AG04449 (cell line): Measurements from ENCODE around the gene ZIC2.

Experiments used
- CTCF ChIA-PET: fragments of 350-600 bp; formaldehyde crosslinking; extraction: SDS; loops from one replicate; lab custom pipeline; 2021; ENCODE audit warnings: antibody characterized with exemption; lab: Yijun Ruan, JAX
- POLR2A ChIA-PET: fragments of 400-600, 350-600 bp; formaldehyde crosslinking; extraction: SDS; loops from one replicate; lab custom pipeline; 2020; ENCODE audit warnings: antibody characterized with exemption, inconsistent platforms; lab: Yijun Ruan, JAX
- DNase-seq: peaks from one replicate; pipeline ENCODE4 v3.0.0-alpha.2; 2010; ENCODE audit warnings: low read depth, low spot score
- H3K4me3 ChIP-seq: 2 replicates; pipeline ENCODE4 v1.5.1; 2011; ENCODE audit warnings: low read depth, mild to moderate bottlenecking, control low read depth, low read length
- TF ChIP-seq, protein P1 (sequence below): IDR thresholded peaks from one replicate; pipeline ENCODE4 v1.5.1; 2011; ENCODE audit warnings: mild to moderate bottlenecking, moderate library complexity, low read length, control low read depth, inconsistent platforms; ENCODE audit not compliant: insufficient read depth; ENCODE audit errors: missing control alignments

The ZIC2 gene

GRCh38 chr13:99963816-99964339, 17.7 kb upstream of the ZIC2 start:
- ChIA-PET CTCF (no interaction called here), POLR2A (no interaction called here)
- TF ChIP-seq, protein P1, sequence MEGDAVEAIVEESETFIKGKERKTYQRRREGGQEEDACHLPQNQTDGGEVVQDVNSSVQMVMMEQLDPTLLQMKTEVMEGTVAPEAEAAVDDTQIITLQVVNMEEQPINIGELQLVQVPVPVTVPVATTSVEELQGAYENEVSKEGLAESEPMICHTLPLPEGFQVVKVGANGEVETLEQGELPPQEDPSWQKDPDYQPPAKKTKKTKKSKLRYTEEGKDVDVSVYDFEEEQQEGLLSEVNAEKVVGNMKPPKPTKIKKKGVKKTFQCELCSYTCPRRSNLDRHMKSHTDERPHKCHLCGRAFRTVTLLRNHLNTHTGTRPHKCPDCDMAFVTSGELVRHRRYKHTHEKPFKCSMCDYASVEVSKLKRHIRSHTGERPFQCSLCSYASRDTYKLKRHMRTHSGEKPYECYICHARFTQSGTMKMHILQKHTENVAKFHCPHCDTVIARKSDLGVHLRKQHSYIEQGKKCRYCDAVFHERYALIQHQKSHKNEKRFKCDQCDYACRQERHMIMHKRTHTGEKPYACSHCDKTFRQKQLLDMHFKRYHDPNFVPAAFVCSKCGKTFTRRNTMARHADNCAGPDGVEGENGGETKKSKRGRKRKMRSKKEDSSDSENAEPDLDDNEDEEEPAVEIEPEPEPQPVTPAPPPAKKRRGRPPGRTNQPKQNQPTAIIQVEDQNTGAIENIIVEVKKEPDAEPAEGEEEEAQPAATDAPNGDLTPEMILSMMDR, result no peak
- H3K4me3 ChIP-seq, result no peak overlapping the region
- DNase-seq, result no peak

DNA sequence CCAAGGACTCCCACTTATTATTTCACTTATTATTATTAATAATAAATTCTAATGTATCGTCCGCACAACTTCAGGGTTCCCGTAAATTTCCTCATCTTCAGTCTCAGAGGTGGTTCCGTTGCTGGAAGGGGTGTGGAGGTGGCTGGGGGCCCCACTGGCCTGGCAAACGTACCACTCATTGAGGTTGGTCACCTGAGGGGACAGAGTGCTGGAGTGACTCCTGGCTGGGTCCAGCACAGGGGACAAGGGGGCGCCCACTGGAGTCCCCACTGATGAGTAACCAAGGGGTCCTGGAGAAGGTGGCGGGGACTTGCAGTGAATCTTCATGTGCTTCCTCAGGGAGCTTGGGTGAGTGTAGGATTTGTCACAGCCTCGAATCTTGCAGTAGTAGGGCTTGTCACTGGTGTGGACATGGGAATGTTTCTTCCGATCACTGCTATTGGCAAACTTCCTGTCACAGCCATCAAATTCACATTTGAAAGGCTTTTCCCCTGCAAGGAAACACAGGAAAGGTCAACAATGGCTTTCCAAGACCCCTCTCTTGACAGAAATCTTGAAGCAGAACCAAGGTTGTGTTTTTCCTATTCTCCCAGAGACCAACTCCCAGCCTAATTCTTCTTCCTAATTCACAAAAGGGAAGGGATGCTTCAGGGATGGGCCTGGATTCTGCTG, 16.1 kb upstream of the ZIC2 start:
- POLR2A ChIA-PET, result no interaction called here
- DNase-seq, result no peak
- CTCF ChIA-PET, result interaction anchor here (1.5 kb wide), 1 partner anchor 49 kb away, joined by 4 read pairs; no protein-coding TSS in a partner anchor

GRCh38 chr13:99966064-99966805, 15.3 kb upstream of the ZIC2 start:
- CTCF ChIA-PET, result interaction anchor here (1.5 kb wide), 1 partner anchor 50 kb away, joined by 4 read pairs; no protein-coding TSS in a partner anchor
- no peak for DNase-seq
- TF ChIP-seq, protein P1, result no peak
- POLR2A ChIA-PET, result no interaction called here
- no peak overlapping the region for H3K4me3 ChIP-seq

More for the DNA sequence above, 16.1 kb upstream of the ZIC2 start:
- H3K4me3 ChIP-seq, result no peak overlapping the region
- TF ChIP-seq, protein P1, result no peak

- POLR2A ChIA-PET, result no interaction called here
- TF ChIP-seq, protein P1, result no peak
- CTCF ChIA-PET, result no interaction called here
- H3K4me3 ChIP-seq, result no peak overlapping the region
- no peak for DNase-seq
Measured at GRCh38 chr13:99967498-99967868, 14.1 kb upstream of the ZIC2 start.

DNA sequence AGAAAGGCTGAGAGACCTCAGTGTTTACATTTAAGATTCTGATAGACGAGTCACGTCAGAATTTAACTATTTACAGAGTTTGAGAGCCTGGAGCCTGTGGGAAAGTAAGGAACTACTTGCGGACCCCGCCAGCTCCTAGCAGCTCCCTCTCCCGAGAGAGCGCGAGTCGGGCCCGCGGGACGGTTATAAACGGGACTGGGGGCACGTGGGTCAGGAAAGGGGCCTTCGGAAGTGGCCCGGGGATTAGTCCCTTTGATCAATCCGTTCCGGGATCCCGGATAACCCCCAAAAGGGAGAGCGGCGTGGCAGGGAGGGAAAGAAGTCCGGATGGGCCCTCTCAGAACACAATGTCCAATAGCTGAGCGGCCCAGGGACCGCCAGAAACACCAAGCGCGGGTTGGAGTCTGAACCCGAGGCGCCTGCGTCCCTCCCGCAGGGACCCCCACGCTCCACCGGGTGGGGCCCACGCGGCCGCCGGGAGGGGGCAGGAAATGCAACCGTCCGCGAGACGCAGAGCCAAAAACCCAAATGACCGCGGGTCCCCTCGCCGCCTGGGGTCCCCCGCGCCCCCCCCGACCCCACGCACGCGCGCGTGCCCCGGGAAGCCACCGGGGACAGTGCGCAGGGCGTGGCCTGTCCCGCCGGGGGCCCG, 13.6 kb upstream of the ZIC2 start:
- CTCF ChIA-PET, result no interaction called here
- TF ChIP-seq, protein P1, result no peak
- no peak for DNase-seq
- no peak overlapping the region for H3K4me3 ChIP-seq
- POLR2A ChIA-PET, result no interaction called here
